ENCODE data around the gene STRADA.

The STRADA gene

GRCh38 chr17:63741408-63742173 lies at the start of gene STRADA:
STRADA (minus strand) TSS chr17:63741799; CDS start chr17:63728369, 13,430 bp downstream.
- no peak for TF ChIP-seq CTCF (IDR thresholded peaks at IDR 0.05)
- no peak for TF ChIP-seq ZFX (IDR thresholded peaks at IDR 0.05; ENCODE audit: borderline replicate concordance)
- peak within 1 kb of the TSS; percentile 99 for H3K27ac ChIP-seq

DNA sequence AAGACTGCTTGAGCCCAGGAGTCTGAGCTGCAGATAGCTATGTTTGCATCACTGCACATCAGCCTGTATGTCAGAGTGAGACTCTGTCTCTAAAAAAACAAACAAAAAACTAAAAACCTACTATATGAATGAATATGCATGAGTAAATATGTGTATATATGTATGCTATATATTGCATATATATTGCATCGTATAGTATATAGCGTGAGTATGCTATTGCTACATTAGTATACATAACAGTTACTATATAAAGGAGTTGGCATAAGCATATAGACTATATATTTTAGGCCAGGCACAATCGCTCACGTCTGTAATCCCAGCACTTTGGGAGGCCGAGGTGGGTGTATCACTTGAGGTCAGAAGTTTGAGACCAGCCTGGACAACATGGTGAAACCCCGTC lies 48.5 kb upstream of the STRADA start:
- TF ChIP-seq CTCF (IDR thresholded peaks at IDR 0.05): no peak
- no peak for TF ChIP-seq ZFX (IDR thresholded peaks at IDR 0.05; ENCODE audit: borderline replicate concordance)
- H3K27ac ChIP-seq: no peak overlapping the region

DNA sequence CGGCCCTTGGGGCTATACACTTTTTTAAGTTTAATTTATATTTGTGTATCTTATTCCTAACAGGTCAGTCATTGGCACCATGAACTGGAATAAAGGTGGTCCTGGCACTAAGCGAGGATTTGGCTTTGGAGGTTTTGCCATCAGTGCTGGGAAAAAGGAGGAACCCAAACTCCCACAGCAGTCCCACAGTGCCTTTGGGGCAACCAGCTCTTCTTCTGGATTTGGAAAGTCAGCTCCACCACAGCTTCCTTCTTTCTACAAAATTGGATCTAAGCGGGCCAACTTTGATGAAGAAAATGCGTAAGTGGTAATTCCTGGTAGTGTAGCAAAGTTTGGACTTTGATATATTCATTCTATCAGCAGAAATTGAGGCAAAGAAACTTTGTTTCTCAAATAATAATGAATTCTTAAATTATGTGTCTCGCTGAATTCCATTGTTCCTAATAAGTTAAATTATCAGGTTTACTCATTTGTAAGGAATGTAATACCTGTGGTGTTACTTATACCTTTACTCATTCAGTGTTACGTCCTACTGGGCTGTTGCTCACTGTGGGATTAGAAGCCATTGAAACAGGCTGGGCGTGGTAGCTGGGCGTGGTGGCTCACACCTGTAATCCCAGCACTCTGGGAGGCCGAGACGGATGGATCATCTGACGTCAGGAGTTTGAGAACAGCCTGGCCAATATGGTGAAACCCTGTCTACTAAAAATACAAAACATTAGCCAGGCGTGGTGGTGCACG lies 45.5 kb upstream of the STRADA start:
- no peak overlapping the region for H3K27ac ChIP-seq

DNA sequence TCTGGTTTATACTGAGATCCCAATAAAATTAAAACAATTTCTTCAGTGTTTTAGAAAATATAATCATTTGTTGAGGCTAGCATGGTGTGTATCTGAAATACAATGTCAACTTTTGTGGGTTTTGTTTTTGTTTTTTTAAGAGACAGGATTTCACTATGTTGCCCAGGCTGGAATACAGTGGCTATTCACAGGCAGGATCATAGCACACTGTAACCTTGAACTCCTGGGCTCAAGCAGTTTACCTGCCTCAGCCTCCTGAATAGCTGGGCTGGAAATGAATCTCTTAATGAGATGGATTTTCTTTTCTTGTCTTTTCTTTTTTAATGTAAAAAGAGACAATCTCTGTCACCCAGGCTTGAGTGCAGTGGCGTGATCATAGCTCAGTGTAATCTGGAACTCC lies 44.5 kb upstream of the STRADA start:
- TF ChIP-seq ZFX (IDR thresholded peaks at IDR 0.05; ENCODE audit: borderline replicate concordance): no peak
- H3K27ac ChIP-seq: no peak overlapping the region

More for the DNA sequence above, 45.5 kb upstream of the STRADA start:
- TF ChIP-seq CTCF (IDR thresholded peaks at IDR 0.05): no peak
- TF ChIP-seq ZFX (IDR thresholded peaks at IDR 0.05; ENCODE audit: borderline replicate concordance): no peak

- TF ChIP-seq CTCF (IDR thresholded peaks at IDR 0.05): no peak
- TF ChIP-seq ZFX (IDR thresholded peaks at IDR 0.05; ENCODE audit: borderline replicate concordance): no peak
- H3K27ac ChIP-seq: no peak overlapping the region
Observed at GRCh38 chr17:63785556-63785955, 44.0 kb upstream of the STRADA start.

GRCh38 chr17:63783522-63783921 lies 41.9 kb upstream of the STRADA start:
- TF ChIP-seq ZFX (IDR thresholded peaks at IDR 0.05; ENCODE audit: borderline replicate concordance) (no peak), CTCF (IDR thresholded peaks at IDR 0.05) (no peak)
- peak overlapping the region; percentile 2; the same call in 1 of the 2 replicates for H3K27ac ChIP-seq

GRCh38 chr17:63780928-63781327 lies 39.3 kb upstream of the STRADA start:
- peak overlapping the region; percentile 85 for H3K27ac ChIP-seq

More at GRCh38 chr17:63780928-63781327, 39.3 kb upstream of the STRADA start:
- TF ChIP-seq CTCF (IDR thresholded peaks at IDR 0.05) (no peak), ZFX (IDR thresholded peaks at IDR 0.05; ENCODE audit: borderline replicate concordance) (no peak)
